ENCODE measurements around the gene CRACR2B.

CRACR2B gene

DNA sequence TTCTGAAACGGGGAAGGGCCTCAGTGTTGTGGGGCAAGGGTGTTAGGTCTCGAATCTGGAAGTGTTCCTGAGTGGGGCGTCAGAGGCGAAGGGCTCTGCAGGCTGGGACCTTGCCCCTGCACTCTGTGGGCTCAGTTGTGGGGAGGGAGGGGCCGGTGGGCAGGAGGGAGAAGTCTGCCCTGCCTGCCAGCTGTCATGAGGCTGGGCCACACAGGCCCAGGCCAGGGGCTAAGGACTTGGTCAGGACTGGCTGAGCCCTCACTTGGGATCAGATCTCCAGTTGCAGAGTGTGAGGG, at the start of gene CRACR2B:
Gene CRACR2B (plus strand): TSS at position 23 of the 296 bp plus-strand sequence. CDS start 689 bp downstream, outside the sequence.
- DNase-seq: no peak

DNA sequence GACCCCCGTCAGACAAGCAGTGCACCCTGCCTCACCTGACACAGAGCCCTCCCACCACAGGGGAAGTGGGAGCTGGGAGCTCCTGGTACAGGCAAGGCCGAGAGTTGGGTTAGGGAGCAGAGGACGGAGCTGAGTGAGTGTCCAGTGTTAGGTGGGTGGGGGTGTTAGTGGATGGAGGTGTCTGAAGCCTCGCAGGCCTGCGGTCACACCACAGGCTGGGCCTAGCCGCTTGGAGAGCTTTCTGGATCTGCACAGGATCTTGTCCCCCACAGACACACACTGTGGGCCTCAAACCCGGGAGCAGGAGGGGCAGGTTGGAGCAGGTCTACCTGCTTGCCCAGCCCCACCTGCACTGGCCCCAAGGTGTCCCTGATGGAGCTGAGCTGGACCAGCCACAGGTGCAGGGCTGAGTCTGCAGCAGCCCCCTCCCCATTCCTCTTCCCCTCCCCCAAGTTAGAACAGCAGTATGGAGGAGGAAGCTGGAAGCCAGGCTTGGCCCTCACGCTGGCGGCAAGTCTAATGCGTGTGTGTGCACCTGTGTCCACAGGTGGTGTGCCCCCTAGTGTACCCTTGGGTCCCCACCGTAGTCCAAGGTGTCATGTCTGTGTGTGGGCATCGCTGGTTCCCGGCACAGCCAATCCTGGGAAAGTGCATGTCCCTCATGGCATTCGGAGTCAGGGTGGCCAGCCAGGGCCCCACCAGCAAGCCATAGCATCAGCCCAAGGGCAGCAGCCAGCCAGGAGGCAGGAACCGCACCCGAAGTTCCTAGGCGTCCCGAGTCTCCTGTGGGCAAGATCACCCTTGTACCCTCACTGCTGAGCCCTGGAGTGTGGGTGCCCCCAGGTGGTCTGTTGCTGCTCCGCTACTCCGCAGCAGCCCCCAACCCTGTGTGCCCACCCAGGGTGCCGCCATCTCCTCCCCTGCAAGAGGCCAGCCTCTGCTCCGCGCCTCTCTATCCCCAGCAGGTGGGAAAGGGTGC, 48.5 kb upstream of the CRACR2B start:
- no peak for DNase-seq

DNA sequence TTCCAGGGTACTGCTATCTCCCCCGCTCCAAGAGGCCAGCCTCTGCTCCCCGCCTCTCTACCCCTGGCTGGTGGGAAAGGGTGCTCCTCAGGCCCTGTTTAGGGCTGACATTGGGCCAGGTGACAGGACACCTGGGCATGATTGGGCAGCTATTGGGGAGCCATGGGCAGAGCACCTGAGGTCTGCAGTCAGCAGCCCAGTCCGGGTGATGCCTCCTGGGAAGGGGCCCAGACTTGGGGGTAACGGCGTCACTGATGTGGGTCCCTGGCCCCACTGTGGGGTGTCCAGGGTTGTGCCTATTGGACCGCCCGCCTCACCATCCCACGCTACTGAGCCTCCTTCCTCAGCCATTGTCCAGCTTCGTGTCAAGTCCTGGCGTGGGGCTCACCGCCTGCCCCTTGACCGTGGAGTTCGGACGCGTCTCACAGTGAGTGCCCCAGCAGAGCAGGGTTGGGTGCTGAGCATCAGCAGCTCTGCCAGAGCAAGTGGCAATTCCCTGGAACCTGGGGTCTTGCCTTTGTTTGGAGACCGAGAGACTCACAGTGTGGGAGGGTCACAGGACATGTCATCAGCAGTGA, 47.7 kb upstream of the CRACR2B start:
- no peak for DNase-seq

DNA sequence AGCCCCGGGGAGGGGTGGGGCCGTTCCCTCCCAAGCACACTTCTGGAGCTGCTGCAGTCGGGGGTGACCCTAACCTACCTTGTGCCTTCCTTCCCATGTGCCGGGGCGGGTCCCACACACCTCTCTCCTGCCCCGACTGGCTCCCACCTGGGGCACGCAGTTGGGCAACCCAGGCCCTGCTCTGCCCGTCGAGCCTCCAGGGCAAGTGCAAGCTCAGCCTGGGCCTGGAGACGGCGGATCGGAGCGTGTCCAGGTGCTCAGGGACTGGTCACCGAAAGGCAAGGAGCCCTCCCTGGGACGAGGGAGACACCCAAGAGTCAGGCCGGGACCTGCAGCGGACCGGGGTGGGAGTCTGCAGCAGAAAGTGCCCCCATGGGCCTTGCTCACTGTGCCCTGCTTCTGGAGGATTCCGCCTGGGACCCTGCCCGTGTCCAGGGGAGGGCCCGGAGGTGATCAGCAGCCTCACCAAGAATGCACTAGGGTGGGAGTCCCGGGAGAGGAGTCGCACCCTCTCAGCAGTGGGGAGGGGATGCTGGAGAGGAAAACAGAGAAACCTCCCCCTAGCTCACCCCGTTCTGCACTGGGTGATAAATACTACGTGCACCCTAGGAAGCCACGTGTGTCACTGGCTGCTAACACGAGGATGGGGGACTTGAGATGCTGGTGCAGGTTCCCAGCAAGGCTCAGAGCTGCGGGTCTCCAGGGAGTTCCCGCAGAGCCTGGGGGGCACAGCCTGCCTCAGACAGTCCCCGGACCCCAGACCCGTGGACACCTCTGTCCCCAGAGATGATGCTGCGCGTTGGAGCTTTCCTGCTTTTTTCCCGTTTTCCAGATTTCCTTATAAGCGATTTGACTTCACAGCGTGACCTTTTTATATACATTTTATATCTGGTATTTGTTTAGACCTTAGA, 45.2 kb upstream of the CRACR2B start:
- no peak for DNase-seq

DNA sequence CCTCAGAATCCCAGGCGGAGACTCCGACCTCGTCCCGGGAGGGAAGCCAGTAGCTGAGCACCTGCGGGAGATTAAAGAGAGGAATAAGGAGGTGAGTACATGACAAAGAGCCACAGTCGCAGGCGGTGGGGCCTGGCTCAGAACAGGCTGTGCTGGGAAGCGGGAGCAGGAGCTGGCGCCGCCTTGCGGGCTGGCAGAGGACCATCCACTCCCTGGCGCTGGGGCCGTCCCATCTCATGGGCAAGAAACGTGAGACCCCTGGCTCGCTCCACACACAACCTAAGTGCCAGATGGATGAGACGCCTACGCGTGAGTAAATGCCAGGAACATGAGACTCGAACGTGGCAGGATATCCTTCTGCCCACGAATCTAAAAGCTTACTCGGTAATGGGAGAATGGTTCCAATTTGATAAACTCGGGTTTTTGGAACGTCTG, 44.1 kb upstream of the CRACR2B start:
- DNase-seq: peak; percentile 26

DNA sequence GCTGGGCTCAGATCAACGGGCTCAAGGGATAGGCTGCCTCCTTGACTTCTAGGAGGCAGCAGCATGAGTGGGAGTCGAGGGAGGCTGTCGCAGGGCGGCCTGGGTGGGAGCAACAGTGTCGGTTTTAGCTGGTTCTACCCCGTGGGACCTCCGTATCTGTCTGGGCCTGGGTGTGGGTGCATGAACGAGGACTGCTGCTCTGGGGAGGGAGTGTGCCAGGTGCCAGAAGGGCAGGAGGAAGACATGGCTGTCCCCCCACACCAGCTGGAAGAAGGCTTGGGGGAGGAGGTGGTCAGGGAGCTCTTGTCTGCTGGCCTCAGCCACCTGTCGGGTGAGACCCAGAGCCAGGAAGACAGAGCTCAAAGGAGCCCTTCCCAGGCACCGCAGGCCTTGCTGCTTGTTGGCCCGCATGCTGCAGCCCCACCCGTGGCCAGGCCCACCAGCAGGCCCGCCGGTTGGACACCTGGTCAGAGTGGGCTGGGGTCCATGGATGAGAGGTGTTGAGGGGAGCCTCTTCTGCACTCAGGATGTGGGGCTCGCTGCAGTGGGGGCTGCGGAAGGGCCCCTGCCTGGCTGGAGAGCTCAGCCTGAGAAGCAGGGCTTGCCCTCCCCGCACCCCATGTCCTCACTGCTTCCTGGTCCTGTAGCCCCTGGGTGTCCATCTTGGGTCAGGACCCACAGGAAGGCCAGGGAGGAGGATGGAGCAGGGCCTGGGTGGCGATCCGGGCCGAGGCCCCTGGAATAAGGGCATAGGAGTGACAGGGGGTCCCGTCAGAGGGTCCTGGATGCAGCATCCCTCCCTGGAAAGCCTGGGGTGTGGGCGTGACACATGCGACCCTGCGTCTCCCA, 41.3 kb upstream of the CRACR2B start:
- DNase-seq: no peak

DNA sequence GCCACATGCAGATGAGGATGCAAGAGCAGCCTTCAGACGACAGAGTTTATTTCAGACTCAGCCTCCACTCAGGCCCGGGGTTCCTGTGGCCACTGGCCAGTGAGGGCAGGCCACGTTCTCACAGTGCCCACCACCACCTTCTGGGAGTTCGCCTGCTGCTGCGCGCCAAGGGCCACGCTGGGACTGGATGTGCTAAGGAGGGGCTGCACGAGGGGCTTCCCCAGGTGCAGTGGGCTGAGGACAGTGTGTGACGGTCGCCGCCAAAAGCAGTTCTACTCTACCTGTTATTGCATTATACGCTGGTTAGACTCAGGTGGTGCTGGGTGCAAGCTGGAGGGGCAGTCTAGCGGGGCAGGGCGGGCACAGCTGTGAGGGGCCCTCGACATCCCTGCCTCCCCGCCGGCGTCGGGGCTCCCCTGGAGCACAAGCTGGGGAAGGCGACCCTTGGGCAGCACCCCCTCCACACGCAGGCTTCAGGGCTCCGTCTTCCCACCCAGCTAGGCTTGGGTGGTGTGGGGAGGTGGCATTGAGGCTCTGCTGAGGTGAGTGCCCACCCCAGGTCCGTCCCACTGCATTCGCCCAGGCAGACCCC, 40.5 kb upstream of the CRACR2B start:
- DNase-seq: no peak

DNA sequence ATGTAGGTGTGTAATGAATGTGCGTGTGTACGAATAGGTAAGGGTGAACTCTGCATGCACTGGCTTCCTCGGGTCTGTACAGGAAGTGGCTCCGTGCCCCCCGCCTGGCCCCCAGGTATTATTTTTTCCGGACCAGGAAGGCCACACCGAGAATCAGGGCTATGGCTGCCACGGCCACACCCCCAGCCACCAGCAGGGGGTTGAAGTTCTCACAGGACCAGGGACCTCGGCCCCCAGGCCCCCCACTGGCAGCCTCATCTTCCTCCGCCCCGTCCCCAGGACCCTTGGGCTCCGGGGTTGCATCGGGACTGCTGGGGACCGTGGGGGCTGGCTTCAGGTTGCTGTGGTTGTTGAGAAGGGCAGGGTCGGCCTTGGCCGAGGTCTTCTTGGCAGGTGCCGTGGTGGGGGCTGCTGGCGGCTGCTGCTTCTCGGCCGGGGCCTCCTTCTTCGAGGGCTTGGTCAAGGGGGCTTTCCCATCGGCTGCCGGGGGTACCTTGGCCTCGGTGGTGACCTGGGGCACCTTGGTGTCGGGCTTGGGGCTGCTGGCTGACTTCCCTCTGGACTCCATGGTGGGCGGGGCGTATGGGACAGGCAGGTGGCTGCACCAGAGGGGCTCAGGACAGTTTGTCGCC, 39.6 kb upstream of the CRACR2B start:
- no peak for DNase-seq

DNA sequence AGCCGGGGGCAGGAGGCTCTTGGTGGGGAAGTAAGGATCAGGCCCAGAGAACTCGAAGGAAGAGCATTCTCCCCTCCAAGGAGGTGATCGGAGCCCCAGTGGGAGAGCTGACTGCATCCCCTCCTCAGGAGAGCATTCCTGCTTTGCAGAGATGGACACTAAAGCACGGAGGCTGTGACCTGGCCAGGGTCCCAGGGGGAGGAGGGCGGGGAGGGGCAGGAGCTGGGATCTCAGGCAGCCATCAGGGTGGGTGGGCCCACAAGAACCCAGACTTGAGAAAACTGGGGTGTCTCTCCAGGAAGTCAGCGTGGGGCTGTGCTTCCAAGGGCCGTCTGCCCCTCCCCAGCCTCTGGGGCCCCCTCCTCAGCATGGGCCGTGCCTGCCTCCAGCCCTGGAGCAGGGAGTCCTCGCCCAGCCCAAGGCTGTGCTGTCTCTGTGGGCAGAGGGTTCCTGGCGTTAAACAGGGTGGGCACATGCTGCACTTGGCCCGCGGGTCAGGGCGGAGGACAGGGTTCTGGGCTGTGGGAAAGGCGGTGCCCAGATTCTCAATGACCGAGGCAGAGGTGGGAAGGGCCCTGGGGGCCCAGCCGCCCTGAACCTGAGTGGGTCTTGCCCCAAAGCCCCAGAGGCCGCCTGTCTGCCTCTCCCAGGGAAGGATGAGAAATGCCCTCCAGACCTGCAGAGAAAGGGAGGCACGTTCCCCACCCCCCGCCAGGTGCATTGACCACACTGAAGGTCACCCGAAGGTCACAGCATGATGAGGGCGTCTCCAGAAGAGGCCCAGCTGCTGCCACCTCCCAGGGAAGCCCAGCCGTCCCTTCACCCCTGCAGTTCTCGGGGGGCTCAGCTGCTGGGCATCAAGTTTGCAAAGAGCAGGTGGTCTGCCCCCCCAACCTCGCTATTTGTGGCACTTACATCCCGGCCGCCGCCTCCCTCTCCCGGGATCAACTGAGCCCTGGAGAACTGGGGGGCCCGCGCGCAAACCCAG, 38.5 kb upstream of the CRACR2B start:
- DNase-seq: no peak

DNA sequence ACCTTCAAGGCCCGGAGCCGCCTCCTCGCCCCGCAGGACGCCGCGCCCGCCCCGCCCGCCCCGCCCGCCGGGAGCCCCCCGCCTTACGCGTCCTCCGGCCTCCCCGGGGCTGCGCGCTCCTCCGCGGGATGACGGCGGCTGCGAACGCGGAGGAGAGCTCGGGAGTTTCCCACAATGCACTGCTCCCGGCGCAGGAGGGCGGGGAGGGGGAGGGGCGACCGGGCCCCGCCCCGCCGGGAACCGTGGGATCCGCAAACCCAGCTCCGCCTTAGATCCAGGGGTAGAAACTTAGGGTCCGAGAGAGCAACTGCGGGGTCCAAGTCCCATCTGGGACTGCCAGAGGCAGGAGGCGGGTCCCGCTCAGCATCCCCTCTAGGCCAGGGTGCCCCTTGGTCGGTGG, 37.8 kb upstream of the CRACR2B start, which contains the start of gene CEND1:
Gene CEND1 (minus strand): TSS at position 148 of the 400 bp plus-strand sequence. CDS start 1,514 bp downstream, outside the sequence.
- peak; percentile 50 for DNase-seq

DNA sequence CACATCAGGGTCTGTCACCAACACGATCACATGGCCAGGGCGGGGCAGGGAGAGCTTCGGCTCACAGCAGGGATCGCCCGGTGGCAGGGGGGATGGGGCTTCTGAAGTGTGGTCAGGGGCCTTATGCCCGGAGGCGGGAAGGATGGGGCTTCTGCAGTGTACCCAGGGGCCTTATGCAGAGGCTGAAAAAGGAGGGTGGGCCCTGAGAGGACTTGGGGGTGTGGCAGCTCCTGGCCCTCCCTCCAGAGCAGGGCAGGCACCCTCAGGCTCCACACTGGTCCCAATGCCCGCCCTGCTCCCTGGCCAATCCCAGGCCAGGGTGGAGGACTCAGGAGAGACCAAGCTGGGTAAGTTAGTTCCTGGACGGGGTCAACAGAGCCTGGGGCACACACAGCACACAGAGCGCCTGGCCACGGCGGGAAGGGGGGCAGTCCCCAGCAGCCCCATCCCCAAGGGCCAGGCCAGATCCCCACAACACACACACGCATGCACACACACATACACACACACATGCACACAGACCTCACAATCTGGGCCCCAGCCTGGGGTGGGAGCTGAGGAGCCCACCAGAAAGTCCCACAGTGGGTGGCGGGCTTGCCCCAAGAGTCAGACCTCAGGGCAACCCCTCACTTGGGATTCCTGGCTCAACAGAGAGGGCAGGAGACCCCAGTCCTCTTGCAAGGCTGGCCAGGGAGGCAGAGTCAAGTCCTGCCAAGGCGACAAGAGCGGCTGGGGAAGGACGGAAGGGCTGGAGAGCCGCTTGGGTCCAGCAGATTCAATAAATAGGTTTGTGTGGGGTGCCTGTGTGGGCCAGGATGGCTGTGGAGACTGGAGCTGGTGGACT, 36.8 kb upstream of the CRACR2B start:
- no peak for DNase-seq

DNA sequence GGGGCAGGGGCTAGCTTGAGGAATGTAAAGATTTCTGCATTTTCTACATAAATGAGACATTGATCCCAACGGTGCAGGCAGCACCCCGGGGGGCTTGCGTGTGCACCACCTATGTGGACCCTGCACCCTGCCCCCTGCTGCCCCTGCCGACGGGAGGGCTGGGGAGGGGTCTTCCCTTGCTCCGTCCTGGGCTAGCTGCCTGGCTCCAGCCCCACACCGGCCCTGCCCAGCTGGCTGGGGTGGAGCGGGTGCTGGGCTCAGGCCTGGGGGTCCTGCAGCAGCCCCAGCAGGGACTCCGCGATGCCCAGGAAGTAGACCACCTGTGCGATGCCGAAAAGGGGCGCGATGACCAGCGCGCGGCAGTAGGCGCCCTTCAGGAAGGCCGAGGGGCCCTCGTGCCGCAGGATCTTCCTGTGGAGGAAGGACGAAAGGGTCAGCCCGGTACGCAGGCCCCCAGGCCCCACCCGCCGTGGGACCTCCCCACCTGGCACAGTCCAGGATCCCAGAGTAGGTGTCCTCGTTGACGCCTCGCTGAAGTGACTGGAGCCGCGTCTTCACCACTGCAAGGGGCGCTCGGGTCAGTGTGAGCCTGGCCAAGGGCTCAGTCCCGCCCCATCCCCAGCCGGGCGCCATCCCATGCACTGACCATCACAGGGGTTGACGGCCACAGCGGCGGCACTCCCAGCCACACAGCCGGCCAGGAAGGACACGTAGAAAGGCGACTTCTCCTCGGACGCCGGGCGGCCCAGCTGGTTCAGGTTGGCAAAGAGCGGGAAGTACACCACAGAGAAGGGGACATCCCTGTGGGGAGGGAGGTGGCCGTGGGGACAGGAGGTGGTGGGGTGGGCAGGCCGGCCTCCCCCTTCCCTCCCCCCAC, 35.8 kb upstream of the CRACR2B start:
- no peak for DNase-seq

DNA sequence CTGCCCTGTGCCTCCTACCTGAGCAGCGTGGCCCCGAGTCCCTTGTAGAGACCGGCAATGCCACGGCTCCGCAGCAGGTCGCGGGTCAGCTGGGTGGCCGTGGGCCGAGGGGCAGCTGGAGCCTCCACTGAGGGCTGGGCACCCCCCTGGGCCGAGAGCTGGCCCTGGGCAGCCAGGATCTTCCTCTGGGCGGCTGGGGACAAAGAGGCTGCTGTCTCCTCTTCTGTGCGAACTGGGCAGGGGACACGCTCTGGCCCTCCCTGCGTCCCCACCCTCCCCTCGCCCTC, 35.2 kb upstream of the CRACR2B start:
- no peak for DNase-seq

DNA sequence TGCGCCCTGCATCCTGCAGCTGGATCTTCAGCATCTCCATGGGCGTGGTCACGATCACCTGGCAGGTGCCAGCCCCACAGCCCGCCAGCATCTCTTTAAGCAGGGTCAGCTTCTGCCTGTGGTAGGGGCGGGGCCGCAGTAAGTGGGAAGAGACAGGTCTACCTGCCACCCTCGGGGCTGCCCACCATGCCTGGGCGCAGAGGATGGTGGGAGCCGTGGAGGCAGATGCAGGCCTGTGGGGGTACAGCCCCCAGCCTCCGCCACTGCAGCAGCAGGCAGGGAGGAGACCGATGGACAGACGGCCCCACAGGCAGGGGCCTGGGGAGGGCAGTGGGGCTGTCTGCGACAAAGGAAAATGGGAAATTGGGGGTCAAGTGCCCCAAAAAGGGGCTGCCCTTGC, 34.8 kb upstream of the CRACR2B start:
- DNase-seq: no peak

DNA sequence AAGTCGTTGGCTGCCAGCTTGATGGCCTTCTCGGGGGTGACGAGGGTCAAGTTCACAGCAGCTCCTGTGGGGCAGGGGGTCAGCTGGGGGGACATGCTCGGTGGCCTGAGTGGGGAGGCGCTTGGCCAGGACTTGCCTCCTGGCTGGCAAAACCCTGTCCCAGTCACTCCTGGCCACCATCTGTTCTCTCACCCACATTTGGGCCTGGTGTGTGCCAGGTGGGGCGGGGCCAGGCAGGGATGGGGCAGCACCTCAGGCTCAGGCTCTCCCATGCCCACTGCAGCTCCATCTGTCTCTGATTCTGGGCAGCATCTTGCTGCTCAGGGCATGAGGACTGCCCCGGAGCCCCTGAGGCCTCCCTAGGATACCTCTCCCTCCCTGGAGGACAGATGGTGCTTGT, 34.2 kb upstream of the CRACR2B start:
- no peak for DNase-seq

DNA sequence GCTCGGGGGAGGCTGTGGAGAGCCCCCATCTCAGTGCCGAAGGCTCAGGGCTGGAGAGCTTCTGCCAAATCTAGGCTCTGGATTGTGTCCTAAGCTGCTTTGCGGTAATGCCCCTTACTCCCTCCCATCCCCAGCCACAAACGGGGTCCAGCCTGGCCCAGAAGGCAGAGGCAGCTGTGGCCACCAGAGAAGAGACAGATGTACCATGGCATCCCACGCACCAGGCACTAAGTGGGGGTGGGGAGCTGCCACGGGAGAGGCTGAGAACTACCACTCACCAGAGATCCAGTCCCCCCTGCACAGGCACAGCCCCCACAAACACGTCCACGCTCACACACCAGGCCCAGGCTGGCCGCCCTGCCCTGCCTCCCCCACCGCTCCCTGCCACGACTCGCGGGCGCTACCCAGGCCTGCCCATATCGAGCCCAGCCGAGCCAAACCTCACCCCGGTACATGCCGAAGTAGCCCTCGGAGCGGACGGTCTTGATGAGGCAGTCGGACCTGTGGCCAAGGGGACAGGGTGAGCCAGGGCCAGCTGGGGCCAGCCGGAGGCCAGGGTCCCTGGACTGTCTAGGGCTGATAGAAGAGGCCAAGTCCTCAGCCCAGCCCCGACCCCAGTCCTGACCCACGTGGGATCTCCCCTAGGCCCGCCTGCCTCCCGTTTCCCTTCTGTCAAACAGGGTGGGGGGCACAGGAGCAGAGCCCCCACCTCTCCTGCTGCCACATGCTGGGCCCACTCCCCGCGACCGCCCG, 33.5 kb upstream of the CRACR2B start:
- no peak for DNase-seq

All from CD4-positive, alpha-beta T cell treated with Interleukin-21 for 1 hour (primary cell).